Activated CD4-positive, alpha-beta T cell treated with anti-CD3 and anti-CD28 coated beads, Interleukin-2, amount 50 U/mL, for 1 hour (primary cell): ENCODE results near the gene CDH23.

Experiments used
- DNase-seq: peaks from one replicate; pipeline ENCODE4 v3.0.0-alpha.2; 2020

The CDH23 gene

DNA sequence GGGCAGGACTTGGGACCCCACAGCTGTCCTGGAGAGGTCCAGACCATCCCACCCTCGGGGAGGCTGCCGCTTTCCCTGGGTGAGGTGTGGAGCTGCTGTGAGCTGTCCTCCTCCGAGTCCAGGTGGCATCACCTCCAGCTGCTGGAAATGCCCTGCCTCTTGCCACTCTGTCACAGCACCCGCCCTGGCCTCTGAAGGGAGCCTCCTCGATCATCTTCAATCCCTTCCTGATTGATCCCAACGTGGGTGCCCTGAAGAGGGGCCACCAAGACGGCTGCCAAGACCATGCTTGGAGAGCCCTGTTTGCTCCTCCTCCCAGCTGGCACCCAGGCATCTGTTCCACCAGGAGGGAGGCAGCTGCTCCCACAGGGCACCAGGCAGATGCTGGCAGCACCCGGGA lies 318.3 kb downstream of the CDH23 start:
- DNase-seq, result no peak

DNA sequence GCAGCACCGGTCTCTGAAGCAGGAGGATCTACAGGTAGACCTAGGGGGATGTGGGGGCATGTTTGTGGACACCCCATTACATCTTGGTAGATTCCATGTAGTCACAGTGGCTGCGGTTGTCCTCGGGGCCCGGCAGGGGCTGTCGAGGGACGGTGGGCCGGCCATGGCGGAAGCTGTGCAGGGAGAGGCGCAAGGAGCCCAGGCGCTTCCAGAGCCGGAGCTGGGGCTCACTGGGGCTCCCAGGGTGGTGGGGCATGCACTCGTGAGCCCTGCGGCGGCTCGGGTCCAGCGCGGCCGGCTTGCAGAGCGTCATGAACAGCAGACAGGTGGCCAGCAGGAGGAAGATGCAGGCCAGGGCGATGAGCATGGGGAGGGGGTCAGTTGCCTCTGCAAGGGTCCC lies 319.1 kb downstream of the CDH23 start:
- no peak for DNase-seq

DNA sequence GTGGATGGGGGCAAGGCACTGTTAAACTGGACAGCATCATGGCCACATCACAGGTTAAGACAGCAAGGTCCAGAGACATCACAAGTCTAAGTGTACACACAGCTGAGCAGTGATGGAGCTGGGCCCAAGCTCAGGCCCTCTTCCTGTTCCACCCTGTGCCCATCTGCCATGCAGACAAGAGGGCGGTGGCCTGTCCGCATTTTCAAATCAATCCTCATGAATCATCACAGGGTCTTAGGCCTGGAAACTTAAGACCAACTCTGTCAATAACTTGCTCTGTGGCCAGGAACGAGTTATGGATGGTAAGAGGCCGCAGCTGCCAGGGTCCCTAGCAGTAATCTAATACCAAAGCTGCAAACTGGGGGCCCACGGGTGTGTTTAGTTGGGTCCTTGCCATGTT lies 319.7 kb downstream of the CDH23 start:
- DNase-seq, result no peak

DNA sequence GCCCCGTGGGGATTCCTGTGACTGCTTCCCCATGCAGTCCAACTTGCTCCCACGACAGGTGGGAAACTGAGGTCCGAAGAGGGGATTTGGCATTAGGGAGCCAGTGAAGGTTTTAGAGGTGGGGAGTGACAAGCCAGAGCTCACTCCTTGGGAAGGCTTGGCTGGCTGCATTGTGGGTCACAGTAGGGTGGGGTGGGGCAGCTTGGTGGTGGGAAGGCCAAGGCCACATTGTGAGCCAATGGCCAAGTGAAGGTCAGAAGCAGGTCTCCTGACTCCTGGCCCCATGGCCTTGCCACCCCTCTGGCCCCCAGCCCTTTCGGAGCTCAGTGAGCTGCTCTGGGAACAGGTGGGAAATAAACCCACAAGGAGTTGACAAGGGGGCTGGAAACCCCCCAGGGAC lies 320.3 kb downstream of the CDH23 start:
- no peak for DNase-seq

DNA sequence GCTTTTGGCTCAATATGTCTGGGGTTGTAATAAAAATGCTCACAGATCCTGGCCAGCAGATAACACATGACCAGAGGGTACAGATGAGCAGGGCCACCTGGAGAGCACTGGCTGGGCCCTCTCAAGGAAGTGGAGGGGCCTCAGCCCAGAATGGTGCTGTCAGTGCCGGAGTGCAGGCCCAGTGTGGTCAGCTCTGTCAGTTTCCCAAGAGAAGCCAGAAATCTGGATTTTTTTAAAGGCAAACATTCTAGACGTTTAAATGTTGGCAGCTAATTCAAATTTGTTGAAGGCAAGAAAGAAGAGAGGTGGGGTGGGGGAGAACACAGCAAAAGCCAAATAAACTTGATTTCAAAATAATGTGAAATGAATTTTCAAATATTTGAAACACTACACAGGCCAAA lies 320.8 kb downstream of the CDH23 start:
- DNase-seq, result no peak

DNA sequence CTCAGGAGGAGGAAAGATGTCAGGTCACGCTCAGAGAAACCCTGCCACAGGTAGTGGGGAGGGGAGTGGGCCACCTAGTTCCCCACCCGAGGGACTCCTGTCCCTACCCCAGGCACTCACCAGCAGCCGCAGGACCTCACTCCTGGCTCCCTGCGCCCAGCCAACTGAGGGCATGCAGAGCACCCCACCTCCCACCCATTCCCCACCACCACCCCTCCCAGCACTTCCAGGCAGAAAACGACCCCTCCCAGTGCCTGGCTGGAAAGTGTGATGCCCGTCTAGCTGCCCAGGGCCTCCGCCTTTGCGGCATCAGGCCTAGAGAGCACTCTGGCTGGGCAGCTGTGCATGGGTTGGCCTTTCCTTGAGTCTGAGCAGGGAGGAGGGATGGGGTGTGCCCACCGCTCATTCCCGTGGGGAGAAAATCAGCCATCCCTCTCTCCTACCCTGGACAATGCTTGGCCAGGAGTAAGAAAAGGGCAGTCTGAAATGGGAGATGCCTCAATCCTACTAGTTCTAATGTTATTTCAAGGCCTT lies 321.5 kb downstream of the CDH23 start:
- no peak for DNase-seq

DNA sequence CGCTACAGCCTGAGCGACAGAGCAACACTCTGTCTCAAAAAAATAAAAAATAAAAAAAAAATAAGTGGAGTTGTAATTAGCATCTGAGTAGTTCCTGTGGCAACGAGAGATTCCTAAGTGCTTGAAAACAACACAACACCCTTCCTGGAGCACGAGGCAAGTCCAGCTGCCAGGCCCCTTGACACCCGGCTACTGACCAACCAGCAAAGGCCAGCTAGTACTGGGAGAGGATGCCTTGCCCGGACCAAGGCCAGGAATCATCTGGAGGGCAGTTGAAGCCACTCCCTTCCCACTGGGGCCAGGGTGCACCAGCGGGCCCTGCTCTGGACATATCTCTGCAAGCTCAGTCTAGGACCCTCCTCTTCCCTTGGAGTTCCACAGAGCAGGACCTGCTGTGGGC lies 322.3 kb downstream of the CDH23 start:
- DNase-seq, result no peak

DNA sequence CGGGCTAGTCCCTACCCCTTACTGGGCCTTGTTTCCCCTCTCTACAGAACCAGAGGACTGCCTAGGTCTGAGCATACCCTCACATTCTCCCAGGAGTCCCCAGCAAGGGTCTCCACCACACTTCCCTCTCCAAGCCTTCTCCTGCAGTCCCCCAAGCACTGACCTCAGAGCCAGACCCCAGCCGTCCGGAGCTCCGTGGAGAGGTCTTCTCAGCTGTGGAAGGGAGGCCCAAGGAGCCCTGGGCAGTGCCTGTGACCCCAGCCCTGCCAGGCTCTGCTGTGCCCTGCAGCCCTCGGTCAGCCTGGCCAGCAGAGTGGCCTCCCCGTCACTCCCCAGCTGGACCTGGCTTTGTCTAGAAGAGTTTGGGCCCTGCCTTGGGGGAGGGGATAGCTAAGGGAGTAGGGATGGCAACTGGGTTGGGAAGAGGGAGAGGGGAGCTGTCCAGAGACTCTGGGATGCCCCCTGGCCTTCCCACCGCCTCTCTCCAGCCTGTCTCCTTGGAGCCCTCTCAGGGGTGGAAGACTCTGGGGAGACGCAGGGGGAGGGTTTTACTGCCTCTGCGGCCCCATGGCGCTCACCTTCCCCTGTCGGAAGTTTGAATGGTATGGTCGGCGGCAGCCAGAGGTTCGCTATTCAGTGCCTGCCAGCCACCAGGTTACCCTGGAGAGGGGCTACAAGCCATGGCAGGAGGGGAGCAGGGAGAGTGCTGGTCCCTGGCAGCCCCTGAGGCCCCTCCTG lies 322.9 kb downstream of the CDH23 start, which contains the start of gene C10orf105:
Gene C10orf105 (minus strand): TSS at position 315 of the 738 bp plus-strand sequence. CDS start 3,441 bp downstream, outside the sequence.
- no peak for DNase-seq

DNA sequence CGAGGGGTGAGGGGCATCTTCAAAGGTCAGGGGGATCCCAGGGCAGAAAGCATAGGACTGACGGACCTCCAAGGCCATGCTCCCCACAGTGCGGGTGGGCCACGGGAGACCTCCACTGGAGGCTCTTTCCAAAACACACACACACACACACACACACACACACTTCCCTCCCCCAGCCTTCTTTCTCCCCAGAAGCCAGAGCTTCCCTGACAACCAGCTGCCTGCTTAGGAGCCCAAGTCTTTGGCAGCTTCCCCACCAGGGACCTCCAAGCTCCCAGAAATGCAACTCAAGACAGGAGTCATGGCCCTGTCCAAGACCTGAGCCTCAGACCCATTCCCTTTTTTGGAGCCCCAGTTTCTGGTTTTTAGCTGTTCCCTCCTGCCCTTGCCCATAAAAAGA lies 323.6 kb downstream of the CDH23 start:
- no peak for DNase-seq

DNA sequence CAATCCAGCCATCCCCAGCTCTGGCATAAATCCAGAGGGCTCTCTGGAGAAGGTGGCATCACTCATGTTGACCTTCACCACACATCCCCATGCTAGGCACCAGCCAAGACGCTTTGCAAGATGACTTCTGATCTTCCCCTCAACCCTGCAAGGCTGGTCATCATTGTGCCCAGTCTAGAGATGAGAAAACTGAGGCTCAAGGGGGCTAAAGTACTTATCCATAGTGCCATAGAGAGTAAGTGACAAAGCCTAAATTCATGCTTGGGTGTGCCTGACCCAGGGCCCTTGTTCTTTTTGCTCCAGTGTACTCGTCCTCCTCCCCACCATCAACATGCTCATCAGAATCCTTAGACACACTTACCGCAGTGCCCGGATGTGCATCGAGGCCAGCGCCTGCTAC lies 324.6 kb downstream of the CDH23 start:
- no peak for DNase-seq

DNA sequence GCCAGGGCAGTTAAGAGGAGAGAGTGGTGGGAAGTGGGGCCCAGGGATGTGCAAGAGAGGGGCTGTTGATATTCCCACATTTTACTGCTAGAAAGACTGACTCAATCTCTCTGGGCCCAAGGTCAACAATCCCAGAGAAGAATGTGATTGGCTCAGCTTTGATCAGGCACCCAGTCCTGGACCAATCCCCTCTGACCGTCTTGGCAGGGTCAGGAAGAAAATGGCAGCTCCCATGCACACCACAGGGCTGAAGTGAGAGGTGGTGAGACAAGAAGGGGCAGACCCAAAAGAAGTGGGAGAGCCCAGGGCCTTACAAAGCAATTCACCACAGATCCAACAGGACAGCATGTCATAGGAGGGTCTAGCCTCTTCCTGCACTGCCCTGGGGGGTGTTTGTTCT lies 326.1 kb downstream of the CDH23 start:
- no peak for DNase-seq

DNA sequence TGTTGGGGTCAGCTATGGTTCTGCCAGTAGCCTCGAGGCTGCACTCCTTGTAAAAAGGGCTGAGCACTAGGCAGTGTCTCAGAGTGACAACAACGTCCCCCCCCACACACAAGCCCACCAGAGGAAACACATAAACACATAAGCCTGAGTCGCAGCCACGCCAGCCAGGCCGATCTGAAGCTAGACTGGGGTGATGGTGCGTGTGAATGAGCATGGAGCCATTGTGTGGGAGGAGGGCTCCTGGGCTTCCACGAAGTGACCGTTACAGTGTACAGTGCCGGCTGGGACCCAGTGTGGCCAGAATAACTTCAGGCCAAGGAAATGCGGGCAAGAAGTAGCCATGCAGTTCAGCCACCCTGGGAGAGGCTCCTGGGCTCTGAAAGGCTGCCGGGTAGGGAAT lies 326.6 kb downstream of the CDH23 start:
- no peak for DNase-seq

DNA sequence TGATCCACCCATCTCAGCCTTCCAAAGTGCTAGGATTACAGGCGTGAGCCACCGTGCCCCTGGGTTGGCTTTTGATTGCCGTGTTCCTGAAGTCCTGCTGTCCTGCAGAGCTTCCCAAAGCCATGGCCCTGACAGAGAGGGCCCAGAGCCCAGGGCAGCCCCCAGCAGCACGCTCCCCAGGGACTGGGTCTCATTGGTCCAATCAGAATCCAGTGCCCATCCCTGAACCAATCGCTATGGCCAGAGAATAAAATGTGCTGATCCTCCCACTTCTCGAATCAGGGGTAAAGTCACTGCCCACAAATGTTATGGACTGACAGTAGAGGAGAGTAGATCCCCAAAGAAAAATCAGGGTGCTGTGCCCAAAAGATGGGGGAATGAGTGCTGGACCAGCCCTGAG lies 327.8 kb downstream of the CDH23 start:
- DNase-seq, result no peak

DNA sequence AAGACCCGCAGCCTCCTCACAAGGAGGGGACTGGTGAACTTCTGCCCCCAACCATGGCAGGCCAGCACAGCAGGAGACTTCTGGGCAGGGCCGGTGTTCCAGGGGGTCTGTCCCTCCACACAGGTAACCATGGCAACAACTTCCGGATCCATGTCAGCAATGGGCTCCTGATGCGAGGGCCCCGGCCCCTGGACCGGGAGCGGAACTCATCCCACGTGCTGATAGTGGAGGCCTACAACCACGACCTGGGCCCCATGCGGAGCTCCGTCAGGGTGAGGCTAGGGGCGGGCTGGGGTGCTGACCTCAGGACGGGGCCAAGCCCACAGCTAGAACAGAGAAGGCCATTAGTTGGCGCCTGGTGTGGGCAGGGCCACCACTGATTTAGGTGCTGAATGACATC lies 328.5 kb downstream of the CDH23 start:
- DNase-seq, result no peak

DNA sequence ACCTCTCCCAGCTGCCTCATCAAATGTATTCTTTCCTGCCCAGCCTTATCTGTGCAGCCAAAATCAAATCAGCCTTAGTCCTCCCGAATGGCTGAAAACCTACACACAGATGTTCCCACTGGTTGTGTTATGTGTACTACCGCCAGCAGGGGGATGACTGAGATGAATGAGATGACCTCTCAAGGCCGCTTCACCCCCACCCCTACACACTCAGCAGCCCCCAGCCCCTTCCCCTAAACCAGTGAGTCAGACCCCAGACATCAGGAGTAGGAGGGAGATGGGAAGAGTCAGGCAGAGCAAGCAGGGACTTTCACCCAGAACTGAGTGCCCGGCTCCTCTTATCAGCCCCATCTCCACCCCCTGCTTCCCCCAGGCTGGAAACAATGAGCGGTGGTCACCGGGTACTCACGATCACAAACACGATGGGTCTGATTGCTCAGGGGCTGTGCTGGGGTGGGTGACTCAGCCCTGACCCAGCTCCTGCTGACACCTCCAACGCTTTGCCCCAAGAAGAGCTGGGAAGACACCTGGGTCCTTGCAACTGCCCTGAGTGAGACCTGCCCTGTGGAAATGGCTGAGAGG lies 329.4 kb downstream of the CDH23 start:
- peak; percentile 53 for DNase-seq

DNA sequence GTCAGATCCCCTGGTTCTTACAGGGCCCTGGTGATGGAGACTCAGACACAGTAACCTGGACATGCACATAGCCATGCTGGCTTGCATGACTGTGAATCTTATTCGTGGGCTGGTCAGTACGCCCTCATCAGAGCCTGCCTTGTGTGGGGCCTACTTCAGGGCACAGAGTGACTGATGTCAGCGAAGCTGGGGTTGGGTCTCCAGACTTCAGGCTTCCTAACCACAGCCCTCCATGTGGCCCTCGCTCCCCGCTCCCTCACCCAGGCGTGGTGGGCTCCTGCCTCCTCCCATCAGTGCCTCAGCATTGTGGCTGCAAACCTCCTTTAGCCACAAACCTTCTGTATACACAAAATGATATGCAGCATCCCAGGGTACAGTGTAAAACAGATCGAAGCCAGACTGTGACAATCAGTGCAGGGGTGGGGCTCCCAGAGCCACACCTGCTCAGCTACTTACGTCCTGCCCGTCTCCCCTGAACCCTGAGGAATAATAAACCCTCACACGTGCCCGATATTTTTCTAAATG lies 329.9 kb downstream of the CDH23 start:
- peak; percentile 35 for DNase-seq

DNA sequence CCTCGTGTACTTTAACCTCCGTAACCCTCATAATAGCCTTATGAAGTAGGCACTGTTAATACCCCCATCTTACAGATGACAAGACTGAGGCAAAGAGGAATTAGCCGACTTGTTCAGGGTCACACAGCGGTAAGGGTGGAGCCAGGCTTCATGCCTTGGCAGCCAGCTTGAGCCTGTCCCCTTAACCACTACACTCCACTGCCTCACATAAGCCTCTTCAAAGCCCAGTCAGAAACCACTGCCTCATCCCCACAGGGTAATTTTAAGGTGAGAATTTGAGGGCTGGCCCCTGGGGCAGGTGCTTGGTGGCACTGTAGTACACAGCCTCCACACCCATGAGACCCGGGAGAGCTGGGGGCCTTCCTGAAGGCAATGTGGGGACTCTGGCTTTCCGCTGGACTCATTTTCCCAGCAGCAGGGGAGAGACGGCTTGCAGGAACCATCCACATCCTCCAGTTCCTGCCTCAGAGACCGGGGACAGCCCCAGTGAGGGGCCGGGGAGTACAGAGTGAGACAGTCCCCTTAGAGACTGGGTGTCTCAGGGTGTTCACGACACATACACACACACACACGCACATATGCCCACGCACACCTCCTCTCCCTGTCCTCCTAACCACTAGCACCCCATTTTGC lies 330.5 kb downstream of the CDH23 start:
- DNase-seq, result peak; percentile 43

DNA sequence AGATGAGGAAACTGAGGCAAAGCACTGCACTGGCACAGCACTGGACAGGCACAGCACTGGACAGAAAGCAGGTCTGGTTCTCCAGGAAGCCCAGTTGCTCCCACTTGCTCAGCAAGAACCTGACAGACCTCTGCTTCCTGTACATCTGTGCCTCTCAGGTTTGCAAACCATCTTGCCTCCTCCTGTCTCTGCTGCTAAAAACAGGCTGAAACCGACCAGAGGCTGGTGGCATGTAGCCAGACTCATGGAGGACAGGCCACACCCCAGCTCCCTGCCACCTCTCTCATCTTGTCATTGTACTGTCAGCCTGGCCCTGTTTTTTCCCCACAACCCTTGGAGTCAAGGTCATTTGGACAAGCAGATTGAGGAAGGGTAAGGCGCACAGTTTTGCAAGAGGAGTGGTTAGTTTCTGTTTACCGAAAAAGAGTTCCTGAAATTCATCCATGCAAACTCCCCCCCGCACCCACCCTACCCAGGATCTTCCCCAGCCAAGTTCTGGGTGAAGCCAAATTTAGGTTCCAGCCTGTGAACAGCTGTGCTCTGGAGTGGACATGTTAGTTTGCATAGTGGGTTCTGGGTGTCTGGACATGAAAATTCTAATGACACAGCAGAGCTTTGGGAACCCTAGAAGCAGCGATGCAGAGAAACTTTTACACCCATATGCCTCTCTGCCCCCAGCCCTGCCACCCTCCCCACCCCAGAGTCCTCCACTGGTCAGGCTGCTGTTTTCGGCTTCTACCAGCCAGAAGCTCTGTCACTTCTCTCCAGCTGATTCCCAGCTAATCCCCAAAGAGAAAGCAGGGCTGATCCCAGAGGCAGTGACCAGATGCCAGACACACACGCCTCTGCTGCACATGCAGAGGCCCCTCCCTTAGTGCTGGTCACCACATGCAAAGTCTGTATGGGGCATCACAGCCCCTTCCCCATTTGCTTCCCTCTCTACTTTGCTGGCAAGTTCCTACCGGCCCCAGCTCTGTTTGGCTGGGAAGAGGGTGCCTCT lies 331.3 kb downstream of the CDH23 start:
- DNase-seq, result peak; percentile 62

DNA sequence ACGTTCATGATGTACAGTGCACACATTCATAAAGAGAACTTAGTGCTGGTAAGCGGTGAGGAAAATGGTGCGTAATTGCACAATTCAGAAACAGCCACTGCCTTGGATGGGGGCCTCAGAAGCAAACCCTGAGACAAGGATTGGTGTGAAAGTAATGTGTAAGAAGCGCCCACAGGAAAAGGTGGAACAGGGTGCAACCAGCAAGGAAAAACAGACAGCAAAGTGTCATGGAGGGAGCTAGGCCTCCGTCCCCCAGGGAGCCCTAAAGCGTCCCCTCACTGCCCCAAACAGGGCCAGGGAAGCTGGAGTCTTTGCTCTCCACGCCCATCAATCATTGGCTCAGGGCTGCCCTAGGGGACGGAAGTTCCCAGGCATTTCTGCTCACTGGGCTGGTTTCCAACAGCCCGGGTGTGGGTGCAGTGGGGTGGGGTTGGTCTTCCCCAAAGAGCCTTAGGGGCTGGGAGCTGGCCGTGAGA lies 332.5 kb downstream of the CDH23 start:
- no peak for DNase-seq

DNA sequence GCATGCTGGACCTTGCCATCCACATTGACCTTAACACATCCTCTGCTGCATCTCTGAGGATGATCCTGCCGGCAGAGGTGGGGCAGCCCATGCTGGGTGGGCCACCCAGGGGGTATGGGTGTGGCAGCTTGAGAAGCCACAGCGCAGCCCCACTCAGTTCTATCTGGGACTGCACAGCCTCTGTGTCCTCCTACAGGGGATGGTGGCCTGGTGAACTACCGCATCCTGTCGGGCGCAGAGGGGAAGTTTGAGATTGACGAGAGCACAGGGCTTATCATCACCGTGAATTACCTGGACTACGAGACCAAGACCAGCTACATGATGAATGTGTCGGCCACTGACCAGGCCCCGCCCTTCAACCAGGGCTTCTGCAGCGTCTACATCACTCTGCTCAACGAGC lies 335.1 kb downstream of the CDH23 start:
- no peak for DNase-seq

DNA sequence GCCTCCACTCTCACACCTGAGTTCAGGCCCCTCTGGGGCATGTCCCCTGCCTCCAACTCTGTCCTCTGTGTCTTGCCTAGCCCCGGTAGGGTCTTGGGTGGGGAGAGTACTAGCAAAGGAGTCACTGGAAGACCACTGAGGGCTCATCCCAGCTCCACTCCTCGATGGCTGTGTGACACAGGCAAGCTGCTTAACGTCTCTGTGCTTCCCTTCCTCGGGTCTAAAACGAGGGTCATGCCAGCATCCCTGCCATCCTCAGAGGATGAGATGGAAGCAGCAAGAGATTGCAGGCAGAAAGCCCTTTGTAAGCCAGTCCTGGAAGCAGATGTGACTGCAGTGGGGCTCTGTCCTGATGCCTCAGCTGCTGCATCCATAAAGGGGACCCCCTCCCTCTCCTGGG lies 338.1 kb downstream of the CDH23 start:
- DNase-seq, result no peak
